ENCODE measurements around the gene CLRN3.

The CLRN3 gene

DNA sequence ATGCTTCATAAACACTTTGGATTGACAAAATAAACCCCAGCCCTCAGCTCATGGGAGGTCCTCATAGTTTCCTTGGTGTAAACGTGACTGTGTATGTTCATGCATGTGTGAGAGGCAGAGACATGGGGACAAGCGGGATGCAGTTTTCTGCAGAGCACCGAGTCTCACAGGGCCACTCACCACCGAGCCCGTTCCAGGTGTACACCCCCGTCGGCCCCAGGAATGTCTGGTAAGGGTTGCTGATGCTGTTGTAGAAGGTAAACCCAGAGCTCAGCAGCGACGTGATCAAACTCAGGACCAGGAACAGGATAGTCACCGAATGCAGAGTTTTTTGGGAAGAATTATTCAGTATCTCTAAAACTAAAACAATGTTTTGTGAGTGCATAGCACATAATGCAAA lies 9.2 kb downstream of the CLRN3 start:
- Histone ChIP-seq H3K4me3 (ENCODE audit: low read length) (no peak overlapping the region), H3K9me3 (ENCODE audit: low read length) (no peaks in the 10 kb centered on the region), H3K36me3 (ENCODE audit: insufficient read depth, low read length) (no peaks in the 10 kb centered on the region), H2AFZ (ENCODE audit: low read depth, low read length) (no peak overlapping the region), H3K27me3 (ENCODE audit: insufficient read depth, low read length) (no peaks in the 10 kb centered on the region), H3K4me1 (ENCODE audit: insufficient read depth, low read length) (no peaks in the 10 kb centered on the region)

DNA sequence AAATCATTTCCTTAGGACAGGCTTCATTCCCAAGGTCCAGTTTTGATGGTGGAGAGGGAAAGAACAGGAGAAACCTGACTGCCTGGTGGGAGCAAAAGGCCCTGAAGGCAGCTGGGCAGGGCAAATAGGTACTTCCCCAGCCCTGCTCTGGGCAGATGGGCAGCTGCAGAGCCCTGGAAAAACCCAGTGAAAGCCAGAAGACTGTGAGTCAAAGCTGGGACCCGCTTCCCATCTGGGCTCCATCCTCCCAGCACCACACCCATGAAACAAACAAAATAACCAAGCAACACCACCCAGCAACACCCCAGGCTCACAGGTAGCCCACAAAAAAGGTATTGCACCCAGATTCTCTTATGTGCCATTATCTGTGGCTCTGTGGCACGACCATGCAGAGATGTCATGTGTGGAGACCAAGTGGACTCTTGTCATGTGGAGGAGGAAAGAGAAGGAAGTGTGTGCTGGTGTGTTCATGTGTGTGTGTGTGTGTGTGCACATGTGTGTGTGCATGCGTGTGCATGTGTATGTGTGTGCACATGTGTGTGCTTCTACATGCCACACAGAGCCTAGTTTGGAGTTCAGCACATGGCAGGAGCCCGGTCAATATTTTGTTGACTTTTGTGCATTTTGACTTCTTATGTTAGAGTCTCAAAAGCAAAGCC lies 9.8 kb downstream of the CLRN3 start:
- H3K36me3 ChIP-seq (ENCODE audit: insufficient read depth, low read length): no peaks in the 10 kb centered on the region
- no peak overlapping the region for H2AFZ ChIP-seq (ENCODE audit: low read depth, low read length)
- H3K9me3 ChIP-seq (ENCODE audit: low read length): no peaks in the 10 kb centered on the region
- peaks cover under 1% of the 10 kb centered on the region for H3K4me1 ChIP-seq (ENCODE audit: insufficient read depth, low read length)
- H3K27me3 ChIP-seq (ENCODE audit: insufficient read depth, low read length): no peaks in the 10 kb centered on the region
- H3K4me3 ChIP-seq (ENCODE audit: low read length): no peak overlapping the region

DNA sequence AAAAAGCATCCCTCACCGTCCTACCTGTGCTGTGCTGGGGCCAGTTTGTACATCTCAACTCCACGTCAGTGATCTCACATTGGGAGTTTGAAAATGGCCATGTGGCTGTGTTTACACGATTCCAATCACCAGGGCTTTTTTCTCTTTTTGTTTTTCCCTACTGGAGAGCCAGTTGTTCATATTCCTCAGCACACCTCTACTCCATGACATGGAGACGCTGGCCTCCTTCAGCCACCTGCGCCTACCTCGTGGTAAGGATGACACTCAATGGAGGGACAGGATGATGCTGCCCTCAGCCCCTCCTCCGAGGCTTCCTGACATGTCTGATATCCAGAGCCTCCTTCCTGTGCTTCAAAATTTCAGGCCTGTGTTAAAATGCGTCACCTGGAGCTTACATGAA lies 10.3 kb downstream of the CLRN3 start:
- no peak overlapping the region for H3K4me3 ChIP-seq (ENCODE audit: low read length)
- H3K4me1 ChIP-seq (ENCODE audit: insufficient read depth, low read length): peaks cover 6% of the 10 kb centered on the region
- H2AFZ ChIP-seq (ENCODE audit: low read depth, low read length): no peak overlapping the region

DNA sequence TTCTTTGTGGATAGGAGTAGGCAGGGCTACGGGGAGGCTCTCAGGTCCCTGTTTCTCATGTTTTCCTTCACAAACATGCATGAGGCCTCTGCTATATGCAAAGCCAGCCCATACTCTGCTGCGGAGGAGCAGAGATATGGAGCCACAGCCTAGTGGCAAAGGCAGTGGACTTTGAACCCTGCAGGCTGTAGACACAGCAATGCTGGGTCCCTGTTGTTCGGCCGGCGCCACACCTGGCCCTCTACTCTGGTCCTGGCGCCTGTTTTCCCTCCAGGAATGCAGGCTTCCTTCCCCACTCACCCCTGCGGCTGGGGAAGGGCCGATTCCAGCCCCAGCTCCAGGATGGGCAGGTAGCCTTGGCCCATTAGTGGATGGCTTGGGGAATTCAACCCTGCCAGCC lies 11.5 kb downstream of the CLRN3 start:
- H2AFZ ChIP-seq (ENCODE audit: low read depth, low read length): no peak overlapping the region
- no peaks in the 10 kb centered on the region for H3K9me3 ChIP-seq (ENCODE audit: low read length)
- H3K4me3 ChIP-seq (ENCODE audit: low read length): no peak overlapping the region
- no peaks in the 10 kb centered on the region for H3K27me3 ChIP-seq (ENCODE audit: insufficient read depth, low read length)
- peaks cover 6% of the 10 kb centered on the region for H3K4me1 ChIP-seq (ENCODE audit: insufficient read depth, low read length)
- H3K36me3 ChIP-seq (ENCODE audit: insufficient read depth, low read length): no peaks in the 10 kb centered on the region

More for the DNA sequence above, 10.3 kb downstream of the CLRN3 start:
- Histone ChIP-seq H3K36me3 (ENCODE audit: insufficient read depth, low read length) (no peaks in the 10 kb centered on the region), H3K9me3 (ENCODE audit: low read length) (no peaks in the 10 kb centered on the region), H3K27me3 (ENCODE audit: insufficient read depth, low read length) (no peaks in the 10 kb centered on the region)

DNA sequence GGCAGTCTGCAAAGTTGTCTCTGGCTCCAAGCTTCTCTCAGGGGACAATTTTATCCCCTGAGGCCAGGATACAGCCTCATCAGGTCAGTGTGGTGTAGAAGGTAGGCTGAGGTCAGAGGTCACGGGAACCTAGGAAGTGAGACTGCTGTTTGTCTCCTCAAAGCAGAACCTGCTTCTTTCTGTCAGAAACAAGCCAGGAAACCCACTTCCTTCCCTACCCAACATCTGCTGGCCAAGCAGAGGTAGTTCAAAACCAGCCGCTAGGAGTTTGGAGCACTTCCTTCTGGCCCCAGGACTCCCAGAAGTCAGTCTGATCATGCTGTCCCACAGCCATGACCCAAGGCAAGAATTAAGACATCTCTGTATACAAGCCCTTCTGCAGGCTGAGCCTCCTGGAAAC lies 12.2 kb downstream of the CLRN3 start:
- no peak overlapping the region for H3K4me3 ChIP-seq (ENCODE audit: low read length)
- peaks cover 6% of the 10 kb centered on the region for H3K4me1 ChIP-seq (ENCODE audit: insufficient read depth, low read length)
- H3K36me3 ChIP-seq (ENCODE audit: insufficient read depth, low read length): no peaks in the 10 kb centered on the region
- H3K27me3 ChIP-seq (ENCODE audit: insufficient read depth, low read length): no peaks in the 10 kb centered on the region
- no peaks in the 10 kb centered on the region for H3K9me3 ChIP-seq (ENCODE audit: low read length)
- H2AFZ ChIP-seq (ENCODE audit: low read depth, low read length): no peak overlapping the region

DNA sequence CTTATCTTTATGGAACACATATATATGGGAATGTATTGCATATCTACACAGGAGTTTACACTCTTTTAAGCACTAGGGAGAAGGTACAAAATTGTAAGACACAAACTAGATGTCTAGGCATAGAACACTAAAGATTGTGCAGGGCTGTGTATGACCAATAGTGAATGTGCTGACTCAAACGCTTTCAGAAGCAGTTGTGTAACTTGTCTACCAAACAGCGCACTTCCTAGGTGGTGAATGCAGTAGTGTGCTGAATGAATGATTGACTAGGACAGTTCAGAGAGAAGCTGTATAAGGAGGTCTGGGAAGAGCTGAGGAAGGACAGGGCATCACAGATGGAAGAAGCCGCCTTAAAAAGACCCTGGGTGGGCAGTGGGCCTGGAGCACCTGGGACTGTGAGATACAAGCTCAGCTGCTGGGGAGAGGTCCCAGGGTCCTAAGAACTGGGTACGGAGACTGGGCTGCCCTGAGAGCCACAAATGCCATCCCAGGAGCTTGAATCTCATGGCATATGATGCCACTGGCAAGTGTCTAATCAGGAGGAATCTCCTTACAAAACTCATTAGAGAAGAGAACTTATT lies 14.2 kb downstream of the CLRN3 start:
- H3K4me3 ChIP-seq (ENCODE audit: low read length): no peak overlapping the region
- no peaks in the 10 kb centered on the region for H3K9me3 ChIP-seq (ENCODE audit: low read length)
- peaks cover 6% of the 10 kb centered on the region for H3K4me1 ChIP-seq (ENCODE audit: insufficient read depth, low read length)
- no peak overlapping the region for H2AFZ ChIP-seq (ENCODE audit: low read depth, low read length)
- no peaks in the 10 kb centered on the region for H3K36me3 ChIP-seq (ENCODE audit: insufficient read depth, low read length)
- no peaks in the 10 kb centered on the region for H3K27me3 ChIP-seq (ENCODE audit: insufficient read depth, low read length)

DNA sequence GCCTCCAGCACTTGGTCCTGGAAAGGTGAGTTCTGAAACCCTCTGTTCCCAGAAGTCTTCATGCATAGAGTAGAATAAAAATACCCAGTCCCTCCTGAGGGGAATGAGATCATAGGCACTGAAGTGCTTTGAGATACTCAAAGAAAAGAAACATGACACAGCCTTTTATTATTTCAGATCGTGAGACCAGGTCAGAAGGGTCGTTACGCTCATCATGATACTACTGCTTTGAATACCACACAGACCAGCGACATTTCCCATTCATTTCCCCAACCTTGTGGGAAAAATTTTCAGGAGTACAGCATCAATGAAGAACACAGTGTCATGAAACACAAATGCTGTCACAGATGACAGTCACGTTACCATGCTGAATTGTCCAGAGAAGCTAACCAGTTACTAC lies 15.0 kb downstream of the CLRN3 start:
- Histone ChIP-seq H2AFZ (ENCODE audit: low read depth, low read length) (no peak overlapping the region), H3K27me3 (ENCODE audit: insufficient read depth, low read length) (no peaks in the 10 kb centered on the region), H3K4me3 (ENCODE audit: low read length) (no peak overlapping the region), H3K4me1 (ENCODE audit: insufficient read depth, low read length) (peaks cover 6% of the 10 kb centered on the region), H3K9me3 (ENCODE audit: low read length) (no peaks in the 10 kb centered on the region), H3K36me3 (ENCODE audit: insufficient read depth, low read length) (no peaks in the 10 kb centered on the region)

DNA sequence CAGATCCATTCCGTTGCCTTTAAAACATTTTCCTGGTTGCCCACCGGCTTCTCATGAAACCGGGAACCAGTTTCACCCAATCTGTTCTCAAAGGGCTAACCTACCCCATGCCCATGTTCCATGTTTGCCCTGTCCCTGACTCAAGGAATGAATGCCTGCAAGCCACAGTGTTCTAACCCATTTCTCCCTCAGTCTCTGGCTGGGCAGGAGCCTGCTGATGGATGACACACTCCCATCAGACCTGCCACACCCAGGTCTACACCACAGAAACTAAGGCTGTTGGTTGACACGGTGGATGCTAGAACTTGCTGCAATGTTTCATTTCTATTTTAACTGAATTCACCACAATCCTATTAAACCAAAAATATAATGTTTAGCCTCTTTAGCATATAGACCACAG lies 15.6 kb downstream of the CLRN3 start:
- Histone ChIP-seq H3K4me3 (ENCODE audit: low read length) (no peak overlapping the region), H3K4me1 (ENCODE audit: insufficient read depth, low read length) (peaks cover 6% of the 10 kb centered on the region), H3K9me3 (ENCODE audit: low read length) (no peaks in the 10 kb centered on the region), H2AFZ (ENCODE audit: low read depth, low read length) (no peak overlapping the region), H3K36me3 (ENCODE audit: insufficient read depth, low read length) (no peaks in the 10 kb centered on the region), H3K27me3 (ENCODE audit: insufficient read depth, low read length) (no peaks in the 10 kb centered on the region)

DNA sequence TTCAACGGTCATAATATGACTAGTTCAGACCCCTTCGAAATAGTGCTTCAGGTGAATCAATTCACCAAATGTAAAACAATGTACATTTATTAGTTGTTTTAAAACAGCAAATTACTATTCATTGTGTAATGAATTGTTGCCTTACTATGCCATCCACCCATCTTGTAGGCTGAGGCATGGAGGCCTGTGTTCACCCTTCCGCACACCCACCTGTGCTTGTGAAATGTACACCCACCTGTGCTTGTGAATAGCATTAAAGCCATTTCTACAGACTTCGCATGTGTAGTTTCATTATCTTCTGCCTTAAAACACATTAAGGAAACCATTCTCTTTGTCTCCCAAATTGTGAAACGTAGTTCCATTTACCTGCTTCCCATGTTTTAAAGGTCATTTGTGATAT lies 16.8 kb downstream of the CLRN3 start:
- no peaks in the 10 kb centered on the region for H3K36me3 ChIP-seq (ENCODE audit: insufficient read depth, low read length)
- no peaks in the 10 kb centered on the region for H3K9me3 ChIP-seq (ENCODE audit: low read length)
- H3K4me1 ChIP-seq (ENCODE audit: insufficient read depth, low read length): peaks cover 6% of the 10 kb centered on the region
- no peaks in the 10 kb centered on the region for H3K27me3 ChIP-seq (ENCODE audit: insufficient read depth, low read length)
- H3K4me3 ChIP-seq (ENCODE audit: low read length): no peak overlapping the region
- no peak overlapping the region for H2AFZ ChIP-seq (ENCODE audit: low read depth, low read length)

DNA sequence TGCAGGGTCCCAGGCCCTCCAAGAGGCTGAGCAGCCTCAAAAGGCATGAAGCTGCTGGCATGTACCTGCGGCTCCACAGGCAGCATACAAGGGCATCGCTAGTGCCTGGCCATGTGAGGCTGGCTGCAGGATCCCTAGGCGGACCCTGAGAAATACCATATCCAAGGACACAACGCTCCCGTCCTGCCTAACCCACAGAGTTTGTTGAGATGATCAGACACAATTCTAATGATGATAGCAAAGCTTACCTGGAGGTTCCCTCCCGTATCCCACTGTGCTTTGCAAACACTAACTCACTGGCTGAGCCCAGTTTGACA lies 17.3 kb downstream of the CLRN3 start:
- no peaks in the 10 kb centered on the region for H3K36me3 ChIP-seq (ENCODE audit: insufficient read depth, low read length)
- no peaks in the 10 kb centered on the region for H3K9me3 ChIP-seq (ENCODE audit: low read length)
- no peaks in the 10 kb centered on the region for H3K27me3 ChIP-seq (ENCODE audit: insufficient read depth, low read length)
- peaks cover 6% of the 10 kb centered on the region for H3K4me1 ChIP-seq (ENCODE audit: insufficient read depth, low read length)
- H3K4me3 ChIP-seq (ENCODE audit: low read length): no peak overlapping the region
- H2AFZ ChIP-seq (ENCODE audit: low read depth, low read length): no peak overlapping the region

DNA sequence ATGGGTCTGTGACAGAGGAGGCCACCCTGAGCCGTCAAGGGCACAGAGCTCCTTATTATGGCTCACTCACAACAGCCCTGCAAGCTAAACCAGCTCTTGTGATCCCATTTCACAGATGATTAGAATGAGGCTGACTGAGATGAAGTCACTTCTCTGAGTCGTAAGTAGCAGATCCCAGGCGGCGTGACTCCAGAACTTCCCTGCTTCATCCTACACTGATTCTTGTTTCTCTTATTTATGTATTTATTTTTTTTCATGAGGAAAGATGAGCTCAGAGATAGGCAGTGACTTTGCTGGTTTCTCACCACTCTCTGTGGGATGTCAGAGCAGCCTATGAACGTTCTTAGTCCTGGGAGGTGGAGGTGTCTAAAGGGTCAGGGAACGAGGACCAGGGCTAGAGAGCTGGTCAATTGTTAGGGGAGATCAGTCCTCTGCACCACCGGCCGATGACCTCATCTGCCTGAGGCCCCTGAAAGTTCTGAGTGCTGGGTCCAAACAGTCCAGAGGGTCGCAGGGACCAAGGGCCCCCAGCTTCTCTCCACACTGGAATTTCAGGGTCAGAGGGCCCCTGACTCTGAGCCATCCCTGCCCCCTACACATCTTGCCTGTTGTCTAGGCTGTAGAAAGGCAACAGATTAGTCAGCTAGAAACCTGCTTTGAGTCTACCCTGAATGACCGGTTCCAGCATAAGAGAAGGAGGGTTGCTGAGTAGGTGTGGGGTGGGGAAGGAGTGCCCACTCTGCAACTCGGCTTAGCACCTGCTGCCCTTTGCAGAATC lies 17.9 kb downstream of the CLRN3 start:
- H3K9me3 ChIP-seq (ENCODE audit: low read length): no peaks in the 10 kb centered on the region
- no peaks in the 10 kb centered on the region for H3K36me3 ChIP-seq (ENCODE audit: insufficient read depth, low read length)
- H3K27me3 ChIP-seq (ENCODE audit: insufficient read depth, low read length): no peaks in the 10 kb centered on the region
- peaks cover 6% of the 10 kb centered on the region for H3K4me1 ChIP-seq (ENCODE audit: insufficient read depth, low read length)
- H3K4me3 ChIP-seq (ENCODE audit: low read length): no peak overlapping the region
- H2AFZ ChIP-seq (ENCODE audit: low read depth, low read length): no peak overlapping the region

DNA sequence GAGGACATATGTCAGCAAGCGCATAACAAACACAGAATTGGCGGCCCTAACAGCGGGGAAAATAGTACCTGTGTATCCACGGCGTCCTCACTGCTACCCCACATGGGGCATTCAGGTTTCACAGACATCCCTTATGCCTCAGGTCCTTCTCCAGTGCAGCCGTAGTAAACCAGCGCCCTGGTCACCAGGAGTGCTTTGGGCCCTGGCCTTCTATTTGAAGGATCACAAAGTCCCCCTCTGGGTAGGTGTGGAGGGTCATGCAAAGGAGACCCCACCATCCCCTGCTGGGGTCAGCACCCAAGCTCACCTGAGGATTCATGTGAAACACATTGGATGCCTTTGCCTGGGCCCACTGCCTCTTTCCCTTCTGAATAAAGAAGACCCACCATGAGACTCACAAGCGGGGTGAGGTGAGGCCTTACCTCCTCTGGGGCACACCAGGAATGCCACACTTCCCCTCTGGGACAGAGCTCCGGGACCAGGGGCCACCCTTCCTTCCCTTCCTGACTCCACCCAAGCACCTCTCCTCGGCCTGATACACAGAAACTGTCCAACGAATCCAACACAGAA lies 18.8 kb downstream of the CLRN3 start:
- H3K9me3 ChIP-seq (ENCODE audit: low read length): no peaks in the 10 kb centered on the region
- H2AFZ ChIP-seq (ENCODE audit: low read depth, low read length): no peak overlapping the region
- no peaks in the 10 kb centered on the region for H3K27me3 ChIP-seq (ENCODE audit: insufficient read depth, low read length)
- no peaks in the 10 kb centered on the region for H3K36me3 ChIP-seq (ENCODE audit: insufficient read depth, low read length)
- peaks cover 6% of the 10 kb centered on the region for H3K4me1 ChIP-seq (ENCODE audit: insufficient read depth, low read length)
- no peak overlapping the region for H3K4me3 ChIP-seq (ENCODE audit: low read length)

DNA sequence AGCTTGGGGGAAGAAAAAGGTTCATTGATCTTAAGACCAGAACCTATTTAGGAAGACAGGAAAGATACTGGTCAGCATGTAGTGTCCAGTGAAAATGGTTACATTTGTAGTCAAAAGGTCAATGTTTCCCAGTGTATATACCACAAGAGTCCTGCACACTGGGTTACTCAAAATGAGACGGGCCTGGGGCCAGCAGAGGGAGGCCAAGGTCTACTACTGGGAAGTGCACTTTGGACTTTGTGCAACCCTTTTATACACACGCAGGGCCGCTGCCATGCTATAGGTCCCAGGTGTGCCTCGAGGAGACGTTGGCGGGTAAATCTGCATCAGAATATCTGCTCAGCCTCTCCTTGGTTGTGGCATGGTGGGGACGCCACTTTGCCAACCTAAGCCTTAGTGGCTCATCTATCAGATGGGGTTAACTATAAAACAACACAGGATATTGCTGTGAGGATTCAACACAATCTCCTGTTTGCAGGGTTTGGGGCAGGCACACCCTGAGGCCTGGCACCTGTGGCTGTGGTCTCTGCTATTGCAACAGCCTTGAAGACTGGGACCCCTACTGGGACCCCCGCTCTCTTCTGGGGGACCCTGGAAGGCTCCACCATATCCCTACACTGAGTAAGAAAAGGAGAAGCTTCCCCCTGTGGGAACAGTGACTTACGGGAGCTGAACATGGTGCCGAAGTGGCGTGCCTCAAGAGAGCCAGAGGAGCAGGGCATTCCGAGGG lies 19.7 kb downstream of the CLRN3 start:
- Histone ChIP-seq H3K4me3 (ENCODE audit: low read length) (no peak overlapping the region), H3K27me3 (ENCODE audit: insufficient read depth, low read length) (no peaks in the 10 kb centered on the region), H3K36me3 (ENCODE audit: insufficient read depth, low read length) (no peaks in the 10 kb centered on the region), H3K9me3 (ENCODE audit: low read length) (no peaks in the 10 kb centered on the region), H2AFZ (ENCODE audit: low read depth, low read length) (no peak overlapping the region), H3K4me1 (ENCODE audit: insufficient read depth, low read length) (peaks cover 6% of the 10 kb centered on the region)
